HepG2 (cell line): ENCODE results near the gene TXNDC11. TPM values are rescaled to one million over a fixed set of nuclear protein-coding genes. Genes with fewer than 3 reads are reported as not detected.

Source experiments
- CTCF ChIP-seq: sonication (generic); formaldehyde crosslinking; IDR thresholded peaks from 2 replicates; pipeline ENCODE4 v1.5.0; 2020; ENCODE audit warnings: mild to moderate bottlenecking, missing genetic modification reagents, moderate library complexity
- ELF1 ChIP-seq: sonication (generic); formaldehyde crosslinking; IDR thresholded peaks from 2 replicates; pipeline ENCODE4 v1.4.0; 2020; ENCODE audit warnings: missing genetic modification reagents
- FOXO4 ChIP-seq: sonication (generic); formaldehyde crosslinking; conservative IDR thresholded peaks from 2 replicates; pipeline ENCODE4 v1.8.1; 2023; ENCODE audit warnings: missing genetic modification reagents
- IRF1 ChIP-seq: sonication (generic); formaldehyde crosslinking; IDR thresholded peaks from 2 replicates; pipeline ENCODE4 v1.4.0; 2020; ENCODE audit warnings: low read depth, mild to moderate bottlenecking, missing genetic modification reagents
- PAF1 ChIP-seq: IDR thresholded peaks from 2 replicates; pipeline ENCODE4 v1.6.1; 2016; ENCODE audit warnings: missing genetic modification reagents, missing compliant biosample characterization
- PPARG ChIP-seq: conservative IDR thresholded peaks from 2 replicates; pipeline ENCODE4 v1.6.1; 2016; ENCODE audit warnings: missing biosample characterization, missing genetic modification reagents
- PREB ChIP-seq: sonication (generic); formaldehyde crosslinking; IDR thresholded peaks from 2 replicates; pipeline ENCODE4 v1.4.0; 2020; ENCODE audit warnings: missing genetic modification reagents
- TBL1XR1 ChIP-seq: fragments of 150-350 bp; IDR thresholded peaks from 2 replicates; pipeline ENCODE4 v1.6.1; 2014; ENCODE audit warnings: borderline replicate concordance, low read length; ENCODE audit not compliant: partially characterized antibody
- THRA ChIP-seq: sonication (generic); formaldehyde crosslinking; IDR thresholded peaks from 2 replicates; pipeline ENCODE4 v1.4.0; 2020; ENCODE audit warnings: missing genetic modification reagents, borderline replicate concordance
- ZFYVE20 ChIP-seq: sonication (generic); formaldehyde crosslinking; IDR thresholded peaks from 2 replicates; pipeline ENCODE4 v1.8.0; 2023; ENCODE audit warnings: low read depth, mild to moderate bottlenecking, moderate library complexity, missing genetic modification reagents, borderline replicate concordance
- ZHX2 ChIP-seq, 2 experiments: sonication (generic) in 1 of 2; formaldehyde crosslinking in 1 of 2; IDR thresholded peaks; 2 replicates each; pipeline versions ENCODE4 v1.6.1 to v1.9.0; 2014 to 2022; ENCODE audit warnings: antibody characterized with exemption in 1 of 2, borderline replicate concordance in 1 of 2, inconsistent platforms in 1 of 2, low read depth in 1 of 2, missing genetic modification reagents in 1 of 2
- polyA plus RNA-seq, 8 experiments: library from polyadenylated mRNA; depleted of rRNA in 3 of 8; stranded (reverse) in 7 of 8; unstranded in 1 of 8; fragments of >200 nt; fragmentation: Illumina TruSeq in 4 of 8; extraction: Trizol in 4 of 8; gene quantifications; 2 replicates each; pipeline versions ENCODE4 v1.2.1 to v1.2.3, GENCODE V29; 2011 to 2016; ENCODE audit warnings: low read depth in 4 of 8, missing spikeins in 1 of 8, mixed read lengths in 1 of 8; ENCODE audit not compliant: insufficient read depth in 1 of 8
- total RNA-seq, 5 experiments: library from RNA; depleted of rRNA; stranded (reverse); fragments of >200 nt; fragmentation: Illumina TruSeq; extraction: Trizol; gene quantifications; 2 replicates each; pipeline ENCODE4 v1.2.3, GENCODE V29; 2016; ENCODE audit warnings: low read depth in 1 of 5

TXNDC11 gene
- total and polyA plus RNA-seq, 2 of the 13 experiments (the other 11 are each of a cell fraction or from before 2014, with no cell fraction given), result 74.9 to 123 TPM

GRCh38 chr16:11640987-11641817 lies 101.5 kb downstream of the TXNDC11 start (continued):
- peak; percentile 89 for TF ChIP-seq CTCF (CRISPR knock-in tag)
- no peak for TF ChIP-seq PAF1 (CRISPR knock-in tag)
- TF ChIP-seq FOXO4, result no peak
- peak; percentile 37; the same call in 1 of the 2 replicates for TF ChIP-seq THRA (CRISPR knock-in tag)
- TF ChIP-seq PPARG (CRISPR knock-in tag), result 0 out of 2 replicates have a peak, but pooled peaks have one; percentile 20
- TF ChIP-seq TBL1XR1, result no peak
- no peak for TF ChIP-seq IRF1 (CRISPR knock-in tag)
- no peak for TF ChIP-seq ELF1
- TF ChIP-seq ZHX2 (IDR thresholded peaks at IDR 0.05; ENCODE audit: low read depth), result no peak
- no peak for TF ChIP-seq ZHX2 (CRISPR knock-in tag; IDR thresholded peaks at IDR 0.05; ENCODE audit: borderline replicate concordance)
- no peak for TF ChIP-seq PREB (CRISPR knock-in tag)
- no peak for TF ChIP-seq ZFYVE20 (CRISPR knock-in tag)
